ENCODE measurements around the gene CYSRT1.

DNA sequence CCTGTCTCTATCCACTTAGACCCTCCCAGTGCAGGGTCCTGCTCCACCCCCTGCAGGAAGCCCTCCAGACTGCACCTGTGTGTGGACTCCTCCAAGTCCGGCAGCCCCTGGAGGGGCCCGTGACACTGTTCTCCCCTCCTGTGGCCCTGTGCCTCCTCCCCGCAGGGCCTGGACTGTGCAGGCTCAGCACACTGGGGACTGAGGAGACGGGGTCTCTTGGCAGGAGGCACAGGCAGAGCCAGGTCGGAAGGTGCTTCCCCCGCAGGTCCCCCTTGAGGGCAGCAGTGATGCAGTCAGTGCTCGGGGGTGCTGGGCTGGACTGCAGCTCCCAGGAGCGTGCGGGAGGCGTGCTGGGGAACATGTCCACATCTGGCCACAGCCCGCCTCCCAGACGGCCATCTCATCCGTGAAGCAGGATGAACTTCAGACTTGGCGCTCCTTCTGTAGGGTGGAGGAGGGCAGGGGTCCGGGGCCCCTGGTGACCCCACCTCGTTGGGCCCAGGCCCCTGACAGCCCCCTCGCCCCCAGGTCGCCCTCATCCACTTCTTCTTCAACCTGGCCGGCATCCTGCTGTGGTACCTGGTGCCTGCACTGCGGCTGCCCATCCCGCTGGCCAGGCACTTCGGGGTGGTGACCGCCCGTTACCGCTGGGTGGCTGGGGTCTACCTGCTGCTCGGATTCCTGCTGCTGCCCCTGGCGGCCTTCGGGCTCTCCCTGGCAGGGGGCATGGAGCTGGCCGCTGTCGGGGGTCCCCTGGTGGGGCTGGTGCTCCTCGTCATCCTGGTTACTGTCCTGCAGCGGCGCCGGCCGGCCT, 10.7 kb downstream of the CYSRT1 start:
- TF ChIP-seq, protein P1, sequence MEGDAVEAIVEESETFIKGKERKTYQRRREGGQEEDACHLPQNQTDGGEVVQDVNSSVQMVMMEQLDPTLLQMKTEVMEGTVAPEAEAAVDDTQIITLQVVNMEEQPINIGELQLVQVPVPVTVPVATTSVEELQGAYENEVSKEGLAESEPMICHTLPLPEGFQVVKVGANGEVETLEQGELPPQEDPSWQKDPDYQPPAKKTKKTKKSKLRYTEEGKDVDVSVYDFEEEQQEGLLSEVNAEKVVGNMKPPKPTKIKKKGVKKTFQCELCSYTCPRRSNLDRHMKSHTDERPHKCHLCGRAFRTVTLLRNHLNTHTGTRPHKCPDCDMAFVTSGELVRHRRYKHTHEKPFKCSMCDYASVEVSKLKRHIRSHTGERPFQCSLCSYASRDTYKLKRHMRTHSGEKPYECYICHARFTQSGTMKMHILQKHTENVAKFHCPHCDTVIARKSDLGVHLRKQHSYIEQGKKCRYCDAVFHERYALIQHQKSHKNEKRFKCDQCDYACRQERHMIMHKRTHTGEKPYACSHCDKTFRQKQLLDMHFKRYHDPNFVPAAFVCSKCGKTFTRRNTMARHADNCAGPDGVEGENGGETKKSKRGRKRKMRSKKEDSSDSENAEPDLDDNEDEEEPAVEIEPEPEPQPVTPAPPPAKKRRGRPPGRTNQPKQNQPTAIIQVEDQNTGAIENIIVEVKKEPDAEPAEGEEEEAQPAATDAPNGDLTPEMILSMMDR (IDR thresholded peaks at IDR 0.05; ENCODE audit: insufficient read depth, low read depth, low read length) = no peak
- no peak for TF ChIP-seq EZH2 (IDR thresholded peaks at IDR 0.05; ENCODE audit: insufficient read depth, low read length)
